ENCODE results near the gene ARFIP2.
A peak's percentile ranks its signal among the peaks of the same experiment; 100 is the strongest.
"Not testable (repeated sequence)": the region's sequence is repeated elsewhere in the genome, so short reads cannot be mapped to it uniquely, and the experiment has no call there.

ARFIP2 gene

GRCh38 chr11:6481012-6481923 is at the start of gene ARFIP2, which contains the start of gene TIMM10B:
TSS of gene ARFIP2 (minus strand) at chr11:6481331. CDS start at chr11:6480421, 910 bp downstream.
TSS of gene TIMM10B (plus strand) at chr11:6481501. CDS start at chr11:6481517, 16 bp downstream.
- DNase-seq = peak; percentile 99

- no peak for DNase-seq
These were observed 49.7 kb upstream of the ARFIP2 start for GRCh38 chr11:6530848-6531247.

GRCh38 chr11:6529266-6529665 is 48.1 kb upstream of the ARFIP2 start:
- no peak for DNase-seq

GRCh38 chr11:6526411-6527135 is 45.4 kb upstream of the ARFIP2 start:
- no peak for DNase-seq

GRCh38 chr11:6523253-6523652 is 42.1 kb upstream of the ARFIP2 start:
- no peak for DNase-seq

- not testable (repeated sequence) for DNase-seq
These were observed 40.8 kb upstream of the ARFIP2 start for GRCh38 chr11:6521946-6522345.

GRCh38 chr11:6520265-6520664 is 39.1 kb upstream of the ARFIP2 start:
- DNase-seq = no peak

GRCh38 chr11:6516865-6517264 is 35.7 kb upstream of the ARFIP2 start:
- DNase-seq = no peak

- peak; percentile 18 for DNase-seq
These were observed 24.6 kb upstream of the ARFIP2 start for GRCh38 chr11:6505577-6506240.

- DNase-seq = no peak
These were observed 23.0 kb upstream of the ARFIP2 start for GRCh38 chr11:6504166-6504565.

GRCh38 chr11:6502382-6502781 is 21.3 kb upstream of the ARFIP2 start:
- no peak for DNase-seq

GRCh38 chr11:6498544-6498943 is 17.4 kb upstream of the ARFIP2 start:
- DNase-seq = no peak

GRCh38 chr11:6498121-6498520 is 17.0 kb upstream of the ARFIP2 start:
- no peak for DNase-seq

- DNase-seq = no peak
These were observed 16.1 kb upstream of the ARFIP2 start, which contains the start of gene DNHD1 for GRCh38 chr11:6497069-6497839. TSS of gene DNHD1 (plus strand) at chr11:6497280. CDS start at chr11:6498216, 936 bp downstream.

- no peak for DNase-seq
These were observed 8.2 kb upstream of the ARFIP2 start for GRCh38 chr11:6489306-6489705.

- no peak for DNase-seq
These were observed 7.7 kb upstream of the ARFIP2 start for GRCh38 chr11:6488821-6489220.

GRCh38 chr11:6488342-6488741 is 7.2 kb upstream of the ARFIP2 start:
- DNase-seq = no peak

- DNase-seq = no peak
These were observed 5.8 kb upstream of the ARFIP2 start for GRCh38 chr11:6486938-6487337.

GRCh38 chr11:6486256-6486655 is 5.1 kb upstream of the ARFIP2 start:
- DNase-seq = no peak

- no peak for DNase-seq
These were observed 4.5 kb upstream of the ARFIP2 start for GRCh38 chr11:6485661-6486060.

GRCh38 chr11:6483015-6483414 is 1.9 kb upstream of the ARFIP2 start:
- DNase-seq = no peak

GRCh38 chr11:6482441-6482840 is 1.3 kb upstream of the ARFIP2 start:
- DNase-seq = no peak

GRCh38 chr11:6481924-6482275 is 769 bp upstream of the ARFIP2 start:
- no peak for DNase-seq
